GM12874 (cell line): Measurements from ENCODE around the gene RCE1.

Experiments
- TF ChIP-seq, protein P1 (sequence below): IDR thresholded peaks from 2 replicates; pipeline ENCODE4 v1.5.1; 2011; ENCODE audit warnings: low read depth, mild to moderate bottlenecking, control low read depth, low read length, moderate library complexity; ENCODE audit not compliant: insufficient read depth

Gene RCE1

DNA sequence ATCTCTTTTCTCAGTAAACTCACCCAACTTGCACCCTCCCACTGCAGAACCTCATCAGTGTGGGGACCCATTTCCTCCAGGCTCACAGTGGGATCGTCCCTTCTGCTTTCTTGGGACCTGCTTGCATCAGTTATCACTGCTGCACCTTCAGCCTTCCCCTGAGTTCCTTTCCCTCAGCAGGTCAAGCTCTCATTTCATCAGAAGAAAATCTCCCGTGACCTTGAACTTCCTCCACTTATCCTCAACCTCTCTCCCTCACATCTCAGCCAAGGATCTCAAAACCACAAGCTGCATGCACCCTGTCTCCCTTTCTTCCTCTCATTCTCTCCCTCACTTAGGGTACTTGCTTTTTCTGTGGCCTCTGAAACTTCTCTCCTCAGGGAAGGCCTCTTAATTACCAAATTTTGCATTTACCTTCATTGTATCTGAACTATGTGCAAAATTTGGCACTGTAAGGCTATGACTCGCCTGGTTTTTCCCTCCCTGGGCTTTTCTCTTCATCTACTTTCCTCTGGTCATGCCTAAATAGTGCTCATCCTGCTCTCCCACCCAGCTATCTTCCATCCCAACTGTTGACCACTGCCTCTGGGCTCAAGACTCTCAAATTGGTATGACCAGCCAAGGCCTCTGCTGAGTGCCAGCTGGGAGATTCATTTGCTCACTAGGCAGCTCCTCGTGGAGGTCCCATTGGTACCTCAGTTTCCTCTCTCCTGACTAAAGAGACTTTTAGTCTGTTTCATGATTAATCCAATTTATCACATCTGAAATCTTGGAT is 2.7 kb upstream of the RCE1 start:
- TF ChIP-seq, protein P1, sequence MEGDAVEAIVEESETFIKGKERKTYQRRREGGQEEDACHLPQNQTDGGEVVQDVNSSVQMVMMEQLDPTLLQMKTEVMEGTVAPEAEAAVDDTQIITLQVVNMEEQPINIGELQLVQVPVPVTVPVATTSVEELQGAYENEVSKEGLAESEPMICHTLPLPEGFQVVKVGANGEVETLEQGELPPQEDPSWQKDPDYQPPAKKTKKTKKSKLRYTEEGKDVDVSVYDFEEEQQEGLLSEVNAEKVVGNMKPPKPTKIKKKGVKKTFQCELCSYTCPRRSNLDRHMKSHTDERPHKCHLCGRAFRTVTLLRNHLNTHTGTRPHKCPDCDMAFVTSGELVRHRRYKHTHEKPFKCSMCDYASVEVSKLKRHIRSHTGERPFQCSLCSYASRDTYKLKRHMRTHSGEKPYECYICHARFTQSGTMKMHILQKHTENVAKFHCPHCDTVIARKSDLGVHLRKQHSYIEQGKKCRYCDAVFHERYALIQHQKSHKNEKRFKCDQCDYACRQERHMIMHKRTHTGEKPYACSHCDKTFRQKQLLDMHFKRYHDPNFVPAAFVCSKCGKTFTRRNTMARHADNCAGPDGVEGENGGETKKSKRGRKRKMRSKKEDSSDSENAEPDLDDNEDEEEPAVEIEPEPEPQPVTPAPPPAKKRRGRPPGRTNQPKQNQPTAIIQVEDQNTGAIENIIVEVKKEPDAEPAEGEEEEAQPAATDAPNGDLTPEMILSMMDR, result no peak

DNA sequence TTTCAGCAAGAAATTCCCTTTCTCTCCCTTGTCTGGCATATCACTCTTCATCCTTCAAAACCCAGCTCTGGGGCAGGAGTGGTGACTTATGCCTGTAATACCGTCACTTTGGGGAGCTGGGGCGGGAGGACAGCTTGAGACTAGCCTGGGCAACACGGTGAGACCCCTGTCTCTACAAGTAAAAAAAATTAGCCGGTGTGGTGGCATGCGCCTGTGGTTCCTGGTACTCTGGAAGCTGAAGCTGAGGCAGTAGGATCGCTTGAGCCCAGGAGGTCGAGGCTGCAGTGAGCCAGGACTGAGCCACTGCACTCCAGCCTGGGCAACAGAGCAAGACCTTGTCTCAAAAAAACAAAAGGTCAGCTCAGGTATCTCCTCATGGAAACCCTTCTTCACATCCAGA is 1.4 kb upstream of the RCE1 start:
- TF ChIP-seq, protein P1, result no peak

DNA sequence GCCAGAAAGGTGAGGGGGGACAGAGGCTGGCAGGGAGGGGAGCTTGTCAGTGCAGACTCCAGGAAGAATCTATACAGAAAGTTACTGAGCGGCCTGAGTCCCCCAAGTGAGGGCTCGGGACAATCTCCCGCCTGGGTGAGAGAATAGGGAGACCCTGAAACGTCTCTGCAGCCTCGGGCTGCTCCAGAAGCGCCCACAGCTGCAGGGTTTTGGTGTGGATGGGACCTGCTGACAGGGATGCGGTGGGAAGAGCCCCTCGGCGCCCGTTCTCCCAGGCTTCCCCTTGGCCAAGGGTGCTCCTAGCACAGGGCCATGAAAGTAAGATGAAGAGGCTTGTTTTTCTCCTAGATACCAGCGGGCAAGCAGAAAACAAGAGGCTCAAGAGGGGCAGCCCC is 743 bp upstream of the RCE1 start:
- TF ChIP-seq, protein P1, result no peak

DNA sequence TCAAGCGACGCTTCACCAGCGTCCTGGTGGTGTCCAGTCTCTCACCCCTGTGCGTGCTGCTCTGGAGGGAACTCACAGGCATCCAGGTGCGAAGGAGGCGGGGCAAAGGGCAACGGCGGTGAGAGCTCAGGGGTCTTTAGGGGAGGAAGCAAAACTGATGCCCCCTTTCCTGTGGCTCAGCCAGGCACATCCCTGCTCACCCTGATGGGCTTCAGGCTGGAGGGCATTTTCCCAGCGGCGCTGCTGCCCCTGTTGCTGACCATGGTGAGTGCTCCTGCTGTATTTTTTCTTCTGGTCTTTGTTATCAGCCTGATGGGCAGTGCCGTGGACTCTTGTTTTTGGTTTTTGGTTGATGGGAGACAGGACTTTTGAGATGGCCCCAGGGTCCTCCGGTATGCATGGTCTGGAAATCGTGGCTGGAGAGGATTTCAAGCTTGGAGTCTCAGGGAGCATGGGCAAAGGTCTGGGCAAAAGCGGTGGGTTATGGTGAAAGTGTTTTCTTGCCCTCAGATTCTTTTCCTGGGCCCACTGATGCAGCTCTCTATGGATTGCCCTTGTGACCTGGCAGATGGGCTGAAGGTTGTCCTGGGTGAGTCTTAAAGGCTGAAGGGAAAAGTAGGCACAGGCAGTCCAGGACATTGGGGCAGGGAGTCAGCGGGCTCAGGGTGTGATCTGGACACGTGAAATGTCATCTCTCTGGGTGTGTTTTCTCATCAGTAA is 695 bp downstream of the RCE1 start:
- TF ChIP-seq, protein P1, result no peak

DNA sequence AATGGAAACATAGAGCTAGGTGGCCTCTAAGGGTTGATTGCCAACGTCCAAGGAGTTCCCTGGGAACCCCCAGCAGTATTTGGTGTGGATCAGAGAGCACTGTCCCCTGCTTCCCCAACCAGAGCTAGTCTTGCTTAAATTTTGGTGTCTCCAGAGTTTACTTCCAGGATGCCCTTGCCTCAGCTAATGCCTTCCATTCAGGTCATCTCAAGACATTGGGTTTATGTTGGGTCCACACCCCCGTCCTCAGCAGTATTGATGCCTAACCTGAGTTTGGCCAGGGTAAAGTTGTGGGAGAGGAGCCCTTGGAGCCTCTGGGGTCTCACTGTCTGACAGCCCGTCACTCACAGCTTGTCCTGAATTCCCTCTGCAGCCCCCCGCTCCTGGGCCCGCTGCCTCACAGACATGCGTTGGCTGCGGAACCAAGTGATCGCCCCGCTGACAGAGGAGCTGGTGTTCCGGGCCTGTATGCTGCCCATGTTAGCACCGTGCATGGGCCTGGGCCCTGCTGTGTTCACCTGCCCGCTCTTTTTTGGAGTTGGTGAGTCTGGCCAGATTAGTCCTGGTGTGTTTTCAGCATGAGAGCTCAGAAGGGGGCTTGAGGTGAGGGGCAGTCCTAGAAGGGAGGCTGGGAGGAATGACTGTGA is 1.4 kb downstream of the RCE1 start:
- TF ChIP-seq, protein P1, result no peak

DNA sequence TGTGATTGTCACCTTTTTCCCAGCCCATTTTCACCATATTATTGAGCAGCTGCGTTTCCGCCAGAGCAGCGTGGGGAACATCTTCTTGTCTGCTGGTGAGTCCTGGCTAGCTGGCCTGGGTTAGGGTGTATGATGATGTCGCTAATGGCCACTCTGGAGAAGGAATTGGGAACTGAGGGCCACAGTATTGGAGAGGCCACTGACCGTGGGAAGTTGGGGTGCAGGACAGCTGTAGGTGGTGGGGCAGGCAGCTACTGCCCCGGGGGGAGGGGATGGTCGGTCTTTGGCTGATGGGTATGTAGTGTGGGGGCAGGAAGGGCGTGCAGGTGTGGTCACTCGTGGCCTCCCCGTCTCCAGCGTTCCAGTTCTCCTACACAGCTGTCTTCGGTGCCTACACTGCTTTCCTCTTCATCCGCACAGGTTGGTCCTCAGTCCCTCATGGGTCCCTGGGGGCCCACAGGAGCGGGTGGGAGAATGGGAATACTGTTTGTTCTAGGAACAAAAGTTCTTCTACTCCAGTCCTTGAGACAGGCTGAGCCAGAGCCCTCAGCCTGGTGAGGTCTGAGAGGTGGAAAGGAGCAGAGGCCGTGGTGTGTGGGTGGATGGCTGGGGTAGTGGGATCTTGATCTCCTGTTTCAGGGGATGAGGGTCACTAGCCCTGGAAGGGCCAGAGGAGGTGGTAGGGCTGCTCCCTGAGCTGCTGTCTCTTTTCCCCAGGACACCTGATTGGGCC is 2.1 kb downstream of the RCE1 start:
- TF ChIP-seq, protein P1, result no peak

DNA sequence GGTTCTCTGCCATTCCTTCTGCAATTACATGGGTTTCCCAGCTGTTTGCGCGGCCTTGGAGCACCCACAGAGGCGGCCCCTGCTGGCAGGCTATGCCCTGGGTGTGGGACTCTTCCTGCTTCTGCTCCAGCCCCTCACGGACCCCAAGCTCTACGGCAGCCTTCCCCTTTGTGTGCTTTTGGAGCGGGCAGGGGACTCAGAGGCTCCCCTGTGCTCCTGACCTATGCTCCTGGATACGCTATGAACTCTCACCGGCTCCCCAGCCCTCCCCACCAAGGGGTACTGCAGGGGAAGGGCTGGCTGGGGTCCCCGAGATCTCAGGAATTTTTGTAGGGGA is 2.6 kb downstream of the RCE1 start:
- TF ChIP-seq, protein P1, result no peak
